Naive thymus-derived CD8-positive, alpha-beta T cell (primary cell): ENCODE measurements around the gene DUSP14. TPM values are rescaled to one million over a fixed set of nuclear protein-coding genes. Genes with fewer than 3 reads are reported as not detected.
A peak's percentile ranks its signal among the peaks of the same experiment; 100 is the strongest.
"Not testable (repeated sequence)": the region's sequence is repeated elsewhere in the genome, so short reads cannot be mapped to it uniquely, and the experiment has no call there.

Experiments used
- ATAC-seq, 2 donors: fragments of 150-1000 bp; cut with Tn5 transposase in 1 of 2; sonication (Bioruptor Pico), chemical (Tn5 transposase) in 1 of 2; 1 replicate in 1 of 2; 2 replicates in 1 of 2; pipeline ENCODE4 v1.10.0; 2021; ENCODE audit warnings: mild to moderate bottlenecking in 2 of 2, moderate library complexity in 2 of 2
- POLR2A ChIA-PET: fragments of 350-600 bp; sonication (Branson Sonifier 250); formaldehyde crosslinking; loops from one replicate; lab custom pipeline; 2021; ENCODE audit warnings: antibody characterized with exemption; lab: Charles Lee
- DNase-seq, 10 donors: peaks; one replicate each; pipeline versions ENCODE4 v3.0.0 to v3.0.0-alpha.2; 2020 to 2022
- H3K27ac Mint-ChIP-seq, 10 donors: one replicate each; pipeline ENCODE4 v1.8.0; 2020 to 2022; ENCODE audit warnings: mild to moderate bottlenecking in 10 of 10, mixed read lengths in 10 of 10, moderate library complexity in 4 of 10, inconsistent platforms in 1 of 10
- H3K27me3 Mint-ChIP-seq, 5 donors: one replicate each; pipeline ENCODE4 v1.8.0; 2021 to 2022; ENCODE audit warnings: mixed read lengths in 5 of 5
- H3K36me3 Mint-ChIP-seq, 3 donors: one replicate each; pipeline ENCODE4 v1.8.0; 2020 to 2022; ENCODE audit warnings: mixed read lengths in 3 of 3, mild to moderate bottlenecking in 2 of 3, inconsistent platforms in 1 of 3
- H3K4me1 Mint-ChIP-seq, 4 donors: one replicate each; pipeline ENCODE4 v1.8.0; 2021 to 2022; ENCODE audit warnings: mixed read lengths in 4 of 4
- H3K4me3 Mint-ChIP-seq, 10 donors: one replicate each; pipeline ENCODE4 v1.8.0; 2020 to 2022; ENCODE audit warnings: mild to moderate bottlenecking in 10 of 10, mixed read lengths in 10 of 10, moderate library complexity in 6 of 10, inconsistent platforms in 1 of 10
- H3K9me3 Mint-ChIP-seq, 9 donors: one replicate each; pipeline ENCODE4 v1.8.0; 2020 to 2022; ENCODE audit warnings: mixed read lengths in 9 of 9, mild to moderate bottlenecking in 3 of 9, inconsistent platforms in 1 of 9, moderate library complexity in 1 of 9
- polyA plus RNA-seq, 3 donors: library from polyadenylated mRNA; unstranded; fragments of 300-500 nt; fragmentation: Illumina TruSeq; gene quantifications; one replicate each; pipeline ENCODE4 v1.2.3, GENCODE V29; 2021
- total RNA-seq, 8 experiments: library from RNA in 2 of 8; stranded (reverse) in 2 of 8; gene quantifications; one replicate each; pipeline ENCODE4 v1.2.3 and lab custom pipeline; 2021 to 2026

DUSP14 gene, protein sequence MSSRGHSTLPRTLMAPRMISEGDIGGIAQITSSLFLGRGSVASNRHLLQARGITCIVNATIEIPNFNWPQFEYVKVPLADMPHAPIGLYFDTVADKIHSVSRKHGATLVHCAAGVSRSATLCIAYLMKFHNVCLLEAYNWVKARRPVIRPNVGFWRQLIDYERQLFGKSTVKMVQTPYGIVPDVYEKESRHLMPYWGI
- 1 to 10 TPM; 6.8 to 6.9 TPM for total RNA-seq
- 10 to 100 TPM; 13.8 to 17.4 (median 14.3) TPM for polyA plus RNA-seq
- 3.4 to 30.0 (median 13.5) reads per million in 6 experiments for total RNA-seq (lab: John Stamatoyannopoulos, UW)

- peak; percentile 77 to 82 for ATAC-seq
- peak; percentile 75 to 90 (median 86) for DNase-seq
- Mint-ChIP-seq H3K4me3 (peak within 1 kb of the TSS; percentile 87 to 98 (median 96)), H3K9me3 (no peaks in the 10 kb centered on the region), H3K4me1 (peaks cover 12 to 41% (median 29%) of the 10 kb centered on the region in 4 donors), H3K36me3 (no peaks in the 10 kb centered on the region), H3K27me3 (no peaks in the 10 kb centered on the region), H3K27ac (peak within 1 kb of the TSS; percentile 80 to 97 (median 94))
- POLR2A ChIA-PET: interaction anchor here (0.6 to 1.7 kb wide), 4 partner anchors 12 to 944 kb away, joined by 3 to 7 read pairs (median 4); partner anchors contain the start of genes GGNBP2 and SYNRG
These were observed at the start of gene DUSP14 for GRCh38 chr17:37489197-37490001. DUSP14 (plus strand) TSS chr17:37489891; CDS start chr17:37512273, 22,382 bp downstream.

GRCh38 chr17:37440424-37440823, 49.3 kb upstream of the DUSP14 start:
- Mint-ChIP-seq H3K36me3 (peaks cover 11 to 92% (median 28%) of the 10 kb centered on the region in 3 donors), H3K4me3 (no peak overlapping the region), H3K4me1 (peaks cover 0 to 8% (median under 1%) of the 10 kb centered on the region in 4 donors), H3K27me3 (no peaks in the 10 kb centered on the region), H3K9me3 (no peaks in the 10 kb centered on the region), H3K27ac (no peak overlapping the region)
- no peak for DNase-seq
- POLR2A ChIA-PET: interaction anchor here (0.5 kb wide), 1 partner anchor 79 kb away, joined by 3 read pairs; no protein-coding TSS in a partner anchor
- no peak for ATAC-seq

DNA sequence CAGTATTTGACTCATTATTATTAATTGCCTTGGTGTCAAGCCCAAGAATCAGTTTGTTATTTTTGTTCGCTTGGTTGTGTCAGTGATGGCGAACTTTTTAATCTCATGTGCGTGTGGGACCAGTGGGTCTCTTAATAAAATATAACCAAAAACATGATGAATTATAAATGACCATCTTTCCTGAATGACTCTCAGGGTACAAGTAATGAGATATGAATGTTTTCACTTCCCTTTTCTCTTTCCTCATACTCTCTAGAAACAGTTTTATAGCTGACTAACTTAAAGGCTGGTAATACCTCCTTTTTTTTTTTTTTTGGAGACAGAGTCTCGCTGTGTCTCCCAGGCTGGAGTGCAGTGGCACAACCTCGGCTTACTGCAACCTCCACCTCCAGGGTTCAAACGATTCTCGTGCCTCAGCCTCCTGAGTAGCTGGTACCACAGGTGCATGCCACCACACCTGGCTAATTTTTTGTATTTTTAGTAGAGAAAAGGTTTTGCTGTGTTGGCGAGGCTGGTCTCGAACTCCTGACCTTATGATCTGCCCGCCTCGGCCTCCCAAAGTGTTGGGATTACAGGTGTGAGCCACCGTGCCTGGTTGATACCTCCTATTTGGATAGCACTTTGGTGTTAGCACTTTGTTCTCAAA, 48.2 kb upstream of the DUSP14 start:
- H3K9me3 Mint-ChIP-seq, H3K4me3 Mint-ChIP-seq, DNase-seq, H3K27ac Mint-ChIP-seq, POLR2A ChIA-PET, H3K4me1 Mint-ChIP-seq, H3K27me3 Mint-ChIP-seq, ATAC-seq: not testable (repeated sequence)
- H3K36me3 Mint-ChIP-seq: peaks cover 11 to 92% (median 28%) of the 10 kb centered on the region in 3 donors

- Mint-ChIP-seq H3K4me3 (no peak overlapping the region), H3K36me3 (peaks cover 4 to 93% (median 36%) of the 10 kb centered on the region in 3 donors), H3K27me3 (no peaks in the 10 kb centered on the region), H3K27ac (no peak overlapping the region), H3K4me1 (peaks cover 0 to 2% (median 0%) of the 10 kb centered on the region in 4 donors), H3K9me3 (no peaks in the 10 kb centered on the region)
- no peak for DNase-seq
- POLR2A ChIA-PET: interaction anchor here (0.7 kb wide), 1 partner anchor 219 kb away, joined by 4 read pairs; no protein-coding TSS in a partner anchor
- no peak for ATAC-seq
These were observed 43.7 kb upstream of the DUSP14 start for GRCh38 chr17:37446027-37446426.

DNA sequence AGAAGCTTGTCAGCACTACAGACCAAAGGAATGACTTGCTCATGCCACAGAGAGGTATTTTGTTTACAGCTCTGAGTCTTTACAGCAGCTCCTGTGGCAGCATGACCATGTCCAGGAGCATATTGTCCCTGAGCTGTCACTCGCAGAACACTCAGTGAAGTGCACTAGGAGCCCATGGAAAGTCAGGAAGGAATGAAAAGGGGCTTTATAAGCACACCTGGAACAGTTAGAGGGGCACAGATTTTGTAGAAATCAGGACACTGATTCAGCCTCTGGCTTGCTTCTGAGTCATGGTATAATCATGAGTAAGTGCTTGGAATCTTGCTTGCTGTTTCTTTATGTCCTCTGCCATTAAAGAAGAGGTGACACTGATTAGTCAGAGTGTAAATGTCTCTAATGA, 42.0 kb upstream of the DUSP14 start:
- no peak for ATAC-seq
- Mint-ChIP-seq H3K27ac (peak overlapping the region in 1 of 10 donors; percentile 88), H3K36me3 (peaks cover 2 to 88% (median 27%) of the 10 kb centered on the region in 3 donors), H3K4me1 (peaks cover 0 to 2% (median 0%) of the 10 kb centered on the region in 4 donors), H3K27me3 (no peaks in the 10 kb centered on the region), H3K9me3 (no peaks in the 10 kb centered on the region), H3K4me3 (no peak overlapping the region)
- no peak for DNase-seq
- POLR2A ChIA-PET: no interaction called here

DNA sequence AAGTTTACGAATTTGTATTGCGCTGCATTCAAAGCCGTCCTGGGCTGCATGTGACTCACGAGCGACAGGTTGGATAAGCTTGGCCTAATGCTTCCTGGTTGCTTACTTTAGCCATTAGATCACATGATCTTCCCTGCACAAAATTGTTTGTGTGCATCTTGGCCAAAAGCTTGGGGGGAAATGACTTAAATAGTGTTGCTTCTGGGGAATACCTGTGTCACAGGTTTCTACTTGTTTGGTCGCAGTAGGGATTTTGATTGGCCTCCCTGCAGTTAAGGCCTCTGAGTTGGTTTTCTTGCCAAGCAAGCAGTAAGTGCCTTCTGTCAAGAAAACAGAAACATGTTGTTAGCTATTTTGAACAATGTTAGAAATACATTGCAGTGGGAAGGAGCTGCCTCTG, 39.6 kb upstream of the DUSP14 start:
- peaks cover 0 to 72% (median 25%) of the 10 kb centered on the region in 3 donors for H3K36me3 Mint-ChIP-seq
- POLR2A ChIA-PET: no interaction called here
- H3K4me1 Mint-ChIP-seq: no peaks in the 10 kb centered on the region

DNA sequence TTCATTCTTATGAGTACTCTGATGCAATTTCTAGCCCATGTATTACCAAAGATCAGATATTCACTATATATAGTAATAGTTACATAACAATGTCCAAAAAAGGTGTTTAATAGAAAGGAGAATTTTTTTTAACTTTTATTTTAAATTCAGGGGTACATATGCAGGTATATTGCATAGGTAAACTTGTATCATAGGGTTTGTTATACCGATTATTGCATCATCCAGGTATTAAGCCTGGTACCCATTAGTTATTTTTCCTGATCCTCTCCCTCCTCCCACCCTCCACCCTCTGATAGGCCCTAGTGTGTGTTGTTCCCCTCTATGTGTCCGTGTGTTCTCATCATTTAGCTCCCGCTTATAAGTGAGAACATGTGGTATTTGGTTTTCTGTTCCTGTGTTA, 31.9 kb upstream of the DUSP14 start:
- peaks cover 0 to 46% (median 5%) of the 10 kb centered on the region in 3 donors for H3K36me3 Mint-ChIP-seq
- H3K27ac Mint-ChIP-seq, DNase-seq, POLR2A ChIA-PET, H3K9me3 Mint-ChIP-seq, H3K4me1 Mint-ChIP-seq, H3K4me3 Mint-ChIP-seq, ATAC-seq, H3K27me3 Mint-ChIP-seq: not testable (repeated sequence)

More for the DNA sequence above, 39.6 kb upstream of the DUSP14 start:
- H3K27me3 Mint-ChIP-seq: no peaks in the 10 kb centered on the region
- H3K9me3 Mint-ChIP-seq: no peaks in the 10 kb centered on the region
- H3K4me3 Mint-ChIP-seq: no peak overlapping the region
- no peak for ATAC-seq
- H3K27ac Mint-ChIP-seq: no peak overlapping the region
- no peak for DNase-seq

DNA sequence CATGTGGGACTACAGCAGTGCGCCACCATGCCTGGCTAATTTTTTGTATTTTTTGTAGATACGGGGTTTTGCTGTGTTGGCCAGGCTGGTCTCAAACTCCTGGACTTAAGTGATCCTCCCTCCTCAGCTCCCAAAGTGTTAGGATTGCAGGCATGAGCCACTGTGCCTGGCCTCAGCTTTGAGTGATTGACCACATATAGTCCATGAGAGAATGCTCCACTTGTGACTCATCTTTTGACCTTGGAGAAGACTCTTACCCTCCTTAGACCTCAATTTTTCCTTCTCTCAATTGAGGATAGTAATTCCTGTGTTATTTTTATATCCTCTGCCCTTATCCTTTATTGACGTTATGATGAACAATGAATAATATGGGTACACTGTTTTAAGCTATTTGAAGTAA, 30.9 kb upstream of the DUSP14 start:
- H3K27me3 Mint-ChIP-seq: no peaks in the 10 kb centered on the region
- no peaks in the 10 kb centered on the region for H3K4me1 Mint-ChIP-seq
- POLR2A ChIA-PET: no interaction called here
- DNase-seq (no peak), ATAC-seq (no peak)
- no peaks in the 10 kb centered on the region for H3K9me3 Mint-ChIP-seq
- H3K27ac Mint-ChIP-seq: no peak overlapping the region
- H3K4me3 Mint-ChIP-seq: no peak overlapping the region
- peaks cover 0 to 44% (median 4%) of the 10 kb centered on the region in 3 donors for H3K36me3 Mint-ChIP-seq

GRCh38 chr17:37461668-37462067, 28.0 kb upstream of the DUSP14 start:
- Mint-ChIP-seq H3K27ac (no peak overlapping the region), H3K4me3 (no peak overlapping the region), H3K27me3 (no peaks in the 10 kb centered on the region), H3K9me3 (no peaks in the 10 kb centered on the region), H3K36me3 (peaks cover 0 to 63% (median 13%) of the 10 kb centered on the region in 3 donors), H3K4me1 (peaks cover 0 to 4% (median 0%) of the 10 kb centered on the region in 4 donors)
- DNase-seq (no peak), ATAC-seq (no peak)
- POLR2A ChIA-PET: no interaction called here

DNA sequence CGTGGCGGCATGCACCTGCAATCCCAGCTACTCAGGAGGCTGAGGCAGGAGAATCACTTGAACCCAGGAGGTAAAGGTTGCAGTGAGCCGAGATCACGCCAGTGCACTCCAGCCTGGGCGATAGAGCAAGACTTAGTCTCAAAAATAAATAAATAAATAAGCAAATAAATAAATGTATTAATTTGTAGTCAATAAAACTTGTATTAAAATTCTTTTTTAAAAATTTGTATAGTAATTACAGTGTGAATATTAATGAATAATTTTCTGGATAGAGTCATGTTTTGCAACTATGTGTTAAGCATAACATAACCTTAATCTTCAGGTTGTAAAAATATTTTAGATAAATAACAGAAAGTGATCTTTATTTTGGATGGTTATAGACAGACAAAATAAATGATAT, 27.2 kb upstream of the DUSP14 start:
- ATAC-seq (no peak), DNase-seq (no peak)
- Mint-ChIP-seq H3K9me3 (no peaks in the 10 kb centered on the region), H3K4me3 (no peak overlapping the region), H3K27ac (no peak overlapping the region), H3K27me3 (no peaks in the 10 kb centered on the region), H3K36me3 (peaks cover 0 to 71% (median 17%) of the 10 kb centered on the region in 3 donors), H3K4me1 (peaks cover 0 to 5% (median 0%) of the 10 kb centered on the region in 4 donors)
- POLR2A ChIA-PET: no interaction called here

GRCh38 chr17:37463039-37463438, 26.7 kb upstream of the DUSP14 start:
- Mint-ChIP-seq H3K4me1 (peaks cover 0 to 5% (median 0%) of the 10 kb centered on the region in 4 donors), H3K36me3 (peaks cover 0 to 73% (median 17%) of the 10 kb centered on the region in 3 donors), H3K9me3 (no peaks in the 10 kb centered on the region), H3K27ac (no peak overlapping the region), H3K27me3 (no peaks in the 10 kb centered on the region), H3K4me3 (no peak overlapping the region)
- ATAC-seq (no peak), DNase-seq (no peak)
- POLR2A ChIA-PET: no interaction called here

DNA sequence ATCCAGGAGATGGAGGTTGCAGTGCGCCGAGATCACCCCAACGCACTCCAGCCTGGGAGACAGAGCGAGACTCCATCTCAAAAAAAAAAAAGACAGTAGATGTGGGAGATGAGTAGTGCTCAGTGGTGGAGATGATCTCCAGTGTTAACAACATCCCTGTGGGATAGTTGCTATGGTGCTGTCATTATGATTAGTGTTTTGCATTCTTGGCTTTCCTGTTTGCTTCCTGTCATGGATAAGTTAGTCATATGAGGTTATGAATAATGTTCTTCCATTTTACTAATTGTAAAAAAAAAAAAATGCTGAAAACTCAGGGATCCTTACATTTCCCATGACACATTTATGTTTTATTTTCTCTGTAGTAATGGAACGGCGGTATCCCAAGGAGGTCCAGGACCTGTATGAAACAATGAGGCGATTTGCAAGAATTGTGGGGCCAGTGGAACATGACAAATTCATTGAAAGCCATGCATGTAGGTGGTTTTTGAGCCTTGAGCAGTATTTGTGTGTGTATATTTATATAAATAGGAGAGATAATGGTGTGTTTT, 24.5 kb upstream of the DUSP14 start:
- Mint-ChIP-seq H3K4me3 (no peak overlapping the region), H3K27ac (no peak overlapping the region), H3K9me3 (no peaks in the 10 kb centered on the region), H3K27me3 (no peaks in the 10 kb centered on the region), H3K4me1 (peaks cover 0 to 5% (median under 1%) of the 10 kb centered on the region in 4 donors), H3K36me3 (peaks cover 0 to 81% (median 21%) of the 10 kb centered on the region in 3 donors)
- ATAC-seq: no peak
- no peak for DNase-seq
- POLR2A ChIA-PET: no interaction called here
